ENCODE results near the gene HMCN2. TPM values are rescaled to one million over a fixed set of nuclear protein-coding genes. Genes with fewer than 3 reads are reported as not detected.

Gene HMCN2
- polyA plus RNA-seq, 2 of the 4 experiments (the other 2 are of a cell fraction) = 0.01 TPM; not detected in 1

- no peak overlapping the region for H3K4me2 ChIP-seq
- DNase-seq (ENCODE audit: low read depth in 1 of 2, low spot score in 1 of 2) (peak in 1 of 2 experiments; percentile 24), FAIRE-seq (no peak), ATAC-seq (peak in 1 of 2 experiments; percentile 59; a peak in 3 of 6 replicates)
- TF ChIP-seq HOXB5 (CRISPR knock-in tag; IDR thresholded peaks at IDR 0.05) (no peak), ELK1 (IDR thresholded peaks at IDR 0.05; ENCODE audit: low read depth, low read length) (no peak), BCL3 (IDR thresholded peaks at IDR 0.05) (no peak), NPAS2 (CRISPR knock-in tag; IDR thresholded peaks at IDR 0.05; ENCODE audit: borderline replicate concordance) (no peak), TP53 (CRISPR knock-in tag; IDR thresholded peaks at IDR 0.05) (no peak), NFE2L2 (conservative IDR thresholded peaks at IDR 0.05; ENCODE audit: low read length) (no peak), HOXA7 (CRISPR knock-in tag; IDR thresholded peaks at IDR 0.05) (no peak), HDAC2 (IDR thresholded peaks at IDR 0.05) (no peak), POLR2A (IDR thresholded peaks at IDR 0.05; ENCODE audit: low read length) (no peak), CHD4 (IDR thresholded peaks at IDR 0.05; ENCODE audit: borderline replicate concordance) (no peak), JUNB (IDR thresholded peaks at IDR 0.05) (no peak), MAZ (IDR thresholded peaks at IDR 0.05; ENCODE audit: borderline replicate concordance, low read depth, low read length) (no peak), ESRRA (IDR thresholded peaks at IDR 0.05; ENCODE audit: borderline replicate concordance, low read length) (no peak), RARB (CRISPR knock-in tag; IDR thresholded peaks at IDR 0.05) (no peak), HEYL (CRISPR knock-in tag; IDR thresholded peaks at IDR 0.05) (no peak)
- TF ChIP-seq, protein P1, sequence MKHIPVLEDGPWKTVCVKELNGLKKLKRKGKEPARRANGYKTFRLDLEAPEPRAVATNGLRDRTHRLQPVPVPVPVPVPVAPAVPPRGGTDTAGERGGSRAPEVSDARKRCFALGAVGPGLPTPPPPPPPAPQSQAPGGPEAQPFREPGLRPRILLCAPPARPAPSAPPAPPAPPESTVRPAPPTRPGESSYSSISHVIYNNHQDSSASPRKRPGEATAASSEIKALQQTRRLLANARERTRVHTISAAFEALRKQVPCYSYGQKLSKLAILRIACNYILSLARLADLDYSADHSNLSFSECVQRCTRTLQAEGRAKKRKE (CRISPR knock-in tag; IDR thresholded peaks at IDR 0.05; ENCODE audit: low read depth) = no peak
- TF ChIP-seq, protein P2, sequence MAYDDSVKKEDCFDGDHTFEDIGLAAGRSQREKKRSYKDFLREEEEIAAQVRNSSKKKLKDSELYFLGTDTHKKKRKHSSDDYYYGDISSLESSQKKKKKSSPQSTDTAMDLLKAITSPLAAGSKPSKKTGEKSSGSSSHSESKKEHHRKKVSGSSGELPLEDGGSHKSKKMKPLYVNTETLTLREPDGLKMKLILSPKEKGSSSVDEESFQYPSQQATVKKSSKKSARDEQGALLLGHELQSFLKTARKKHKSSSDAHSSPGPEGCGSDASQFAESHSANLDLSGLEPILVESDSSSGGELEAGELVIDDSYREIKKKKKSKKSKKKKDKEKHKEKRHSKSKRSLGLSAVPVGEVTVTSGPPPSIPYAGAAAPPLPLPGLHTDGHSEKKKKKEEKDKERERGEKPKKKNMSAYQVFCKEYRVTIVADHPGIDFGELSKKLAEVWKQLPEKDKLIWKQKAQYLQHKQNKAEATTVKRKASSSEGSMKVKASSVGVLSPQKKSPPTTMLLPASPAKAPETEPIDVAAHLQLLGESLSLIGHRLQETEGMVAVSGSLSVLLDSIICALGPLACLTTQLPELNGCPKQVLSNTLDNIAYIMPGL (CRISPR knock-in tag; IDR thresholded peaks at IDR 0.05; ENCODE audit: borderline replicate concordance) = no peak
- TF ChIP-seq, protein P3, sequence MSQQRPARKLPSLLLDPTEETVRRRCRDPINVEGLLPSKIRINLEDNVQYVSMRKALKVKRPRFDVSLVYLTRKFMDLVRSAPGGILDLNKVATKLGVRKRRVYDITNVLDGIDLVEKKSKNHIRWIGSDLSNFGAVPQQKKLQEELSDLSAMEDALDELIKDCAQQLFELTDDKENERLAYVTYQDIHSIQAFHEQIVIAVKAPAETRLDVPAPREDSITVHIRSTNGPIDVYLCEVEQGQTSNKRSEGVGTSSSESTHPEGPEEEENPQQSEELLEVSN (IDR thresholded peaks at IDR 0.05; ENCODE audit: borderline replicate concordance, low read depth) = no peak
- H3K27ac ChIP-seq = no peak overlapping the region
- no peaks in the 10 kb centered on the region for H3K9me3 ChIP-seq
- 13% methylated on average over 6 of the region's 6 CpGs for WGBS (ENCODE audit: missing lambda C conversion rate)
- ChIA-PET CTCF (interaction anchor here (1.2 kb wide), 2 partner anchors 27 to 241 kb away, joined by 4 read pairs; no protein-coding TSS in a partner anchor), POLR2A (no interaction called here)
- H3K4me3 ChIP-seq = no peak overlapping the region
- no peaks in the 10 kb centered on the region for H3K4me1 ChIP-seq
Observed at GRCh38 chr9:130347931-130348330, 82.4 kb downstream of the HMCN2 start.

GRCh38 chr9:130348341-130348740 lies 82.8 kb downstream of the HMCN2 start:
- 80% methylated on average over 14 of the region's 21 CpGs for WGBS (ENCODE audit: missing lambda C conversion rate)
- H3K9me3 ChIP-seq = no peaks in the 10 kb centered on the region
- no peak overlapping the region for H3K27ac ChIP-seq
- FAIRE-seq (no peak), ATAC-seq (no peak; a peak in 1 of 6 replicates), DNase-seq (ENCODE audit: low read depth in 1 of 2, low spot score in 1 of 2) (no peak)
- H3K4me1 ChIP-seq = no peaks in the 10 kb centered on the region
- ChIA-PET POLR2A (no interaction called here), CTCF (interaction anchor here (1.2 kb wide), 2 partner anchors 26 to 241 kb away, joined by 4 read pairs; no protein-coding TSS in a partner anchor)
- H3K4me2 ChIP-seq = no peak overlapping the region
- no peak overlapping the region for H3K4me3 ChIP-seq
- TF ChIP-seq FOSL2 (IDR thresholded peaks at IDR 0.05) (no peak), FOSL2 (CRISPR knock-in tag; IDR thresholded peaks at IDR 0.05) (no peak), ESRRA (IDR thresholded peaks at IDR 0.05; ENCODE audit: borderline replicate concordance, low read length) (no peak), TFCP2L1 (CRISPR knock-in tag; IDR thresholded peaks at IDR 0.05) (no peak), EHMT2 (IDR thresholded peaks at IDR 0.05; ENCODE audit: low read depth) (no peak), ELK1 (IDR thresholded peaks at IDR 0.05; ENCODE audit: low read depth, low read length) (no peak), HOXB13 (CRISPR knock-in tag; IDR thresholded peaks at IDR 0.05; ENCODE audit: low read depth) (no peak), RARB (CRISPR knock-in tag; IDR thresholded peaks at IDR 0.05) (no peak), RNF2 (IDR thresholded peaks at IDR 0.05; ENCODE audit: borderline replicate concordance, low read depth) (no peak), KDM5A (IDR thresholded peaks at IDR 0.05) (no peak)
- TF ChIP-seq, protein P4, sequence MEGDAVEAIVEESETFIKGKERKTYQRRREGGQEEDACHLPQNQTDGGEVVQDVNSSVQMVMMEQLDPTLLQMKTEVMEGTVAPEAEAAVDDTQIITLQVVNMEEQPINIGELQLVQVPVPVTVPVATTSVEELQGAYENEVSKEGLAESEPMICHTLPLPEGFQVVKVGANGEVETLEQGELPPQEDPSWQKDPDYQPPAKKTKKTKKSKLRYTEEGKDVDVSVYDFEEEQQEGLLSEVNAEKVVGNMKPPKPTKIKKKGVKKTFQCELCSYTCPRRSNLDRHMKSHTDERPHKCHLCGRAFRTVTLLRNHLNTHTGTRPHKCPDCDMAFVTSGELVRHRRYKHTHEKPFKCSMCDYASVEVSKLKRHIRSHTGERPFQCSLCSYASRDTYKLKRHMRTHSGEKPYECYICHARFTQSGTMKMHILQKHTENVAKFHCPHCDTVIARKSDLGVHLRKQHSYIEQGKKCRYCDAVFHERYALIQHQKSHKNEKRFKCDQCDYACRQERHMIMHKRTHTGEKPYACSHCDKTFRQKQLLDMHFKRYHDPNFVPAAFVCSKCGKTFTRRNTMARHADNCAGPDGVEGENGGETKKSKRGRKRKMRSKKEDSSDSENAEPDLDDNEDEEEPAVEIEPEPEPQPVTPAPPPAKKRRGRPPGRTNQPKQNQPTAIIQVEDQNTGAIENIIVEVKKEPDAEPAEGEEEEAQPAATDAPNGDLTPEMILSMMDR (IDR thresholded peaks at IDR 0.05) = no peak
- TF ChIP-seq, protein P5, sequence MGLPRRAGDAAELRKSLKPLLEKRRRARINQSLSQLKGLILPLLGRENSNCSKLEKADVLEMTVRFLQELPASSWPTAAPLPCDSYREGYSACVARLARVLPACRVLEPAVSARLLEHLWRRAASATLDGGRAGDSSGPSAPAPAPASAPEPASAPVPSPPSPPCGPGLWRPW (IDR thresholded peaks at IDR 0.05) = no peak
- TF ChIP-seq, protein P6, sequence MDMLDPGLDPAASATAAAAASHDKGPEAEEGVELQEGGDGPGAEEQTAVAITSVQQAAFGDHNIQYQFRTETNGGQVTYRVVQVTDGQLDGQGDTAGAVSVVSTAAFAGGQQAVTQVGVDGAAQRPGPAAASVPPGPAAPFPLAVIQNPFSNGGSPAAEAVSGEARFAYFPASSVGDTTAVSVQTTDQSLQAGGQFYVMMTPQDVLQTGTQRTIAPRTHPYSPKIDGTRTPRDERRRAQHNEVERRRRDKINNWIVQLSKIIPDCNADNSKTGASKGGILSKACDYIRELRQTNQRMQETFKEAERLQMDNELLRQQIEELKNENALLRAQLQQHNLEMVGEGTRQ (IDR thresholded peaks at IDR 0.05) = no peak
